Breast epithelium (tissue), 4 donors: ENCODE measurements around the gene TCHP. TPM values are rescaled to one million over a fixed set of nuclear protein-coding genes. Genes with fewer than 3 reads are reported as not detected.

Source experiments
- DNase-seq, 2 donors: peaks; one replicate each; pipeline ENCODE4 v3.0.0-alpha.2; 2019; ENCODE audit warnings: low spot score in 2 of 2
- H3K27ac ChIP-seq, 2 donors: fragments of 200-600 bp; sonication (generic) in 1 of 2; one replicate each; pipeline ENCODE4 v1.5.1; 2016 to 2019; ENCODE audit warnings: mild to moderate bottlenecking in 1 of 2
- H3K27me3 ChIP-seq, 2 donors: fragments of 200-600 bp; sonication (generic) in 1 of 2; one replicate each; pipeline versions ENCODE4 v1.5.1 to v1.6.0; 2017 to 2019; ENCODE audit warnings: control low read depth in 1 of 2, mild to moderate bottlenecking in 1 of 2
- H3K36me3 ChIP-seq: fragments of 200-600 bp; one replicate; pipeline ENCODE4 v1.5.1; 2019
- H3K4me1 ChIP-seq, 2 donors: fragments of 200-600 bp; sonication (generic); one replicate each; pipeline ENCODE4 v1.5.1; 2016 to 2019; ENCODE audit warnings: control low read depth in 1 of 2
- H3K4me3 ChIP-seq, 3 donors: fragments of 200-600 bp; sonication (generic); 1 replicate in 2 of 3; 2 replicates in 1 of 3; pipeline ENCODE4 v1.5.1; 2016 to 2019; ENCODE audit warnings: mild to moderate bottlenecking in 3 of 3, moderate library complexity in 2 of 3
- H3K9me3 ChIP-seq, 2 donors: fragments of 200-600 bp; sonication (generic) in 1 of 2; one replicate each; pipeline ENCODE4 v1.5.1; 2016 to 2019; ENCODE audit warnings: control low read depth in 1 of 2
- CTCF ChIP-seq, 3 donors: fragments of 450-650 bp; IDR thresholded peaks; one replicate each; pipeline ENCODE4 v1.5.1; 2016 to 2017; ENCODE audit warnings: antibody characterized with exemption in 3 of 3, mild to moderate bottlenecking in 3 of 3, moderate library complexity in 3 of 3
- POLR2A ChIP-seq: fragments of 450-650 bp; IDR thresholded peaks from one replicate; pipeline ENCODE4 v1.6.1; 2016; ENCODE audit warnings: antibody characterized with exemption, mild to moderate bottlenecking, moderate library complexity
- POLR2AphosphoS5 ChIP-seq, 3 donors: sonication (generic); formaldehyde crosslinking; IDR thresholded peaks; one replicate each; pipeline ENCODE4 v1.6.1; 2017; ENCODE audit warnings: antibody characterized with exemption in 3 of 3
- intact Hi-C: fragments of 100-400 bp; cut with DNase I; formaldehyde crosslinking; loops from one replicate; pipeline ENCODE4 v1.15.1; 2023; ENCODE audit warnings: low total_unique reads
- total RNA-seq, 3 donors: library from RNA; depleted of rRNA; stranded (reverse); fragments of >200 nt; gene quantifications; one replicate each; pipeline ENCODE4 v1.1.0, GENCODE V29; 2016

The TCHP gene
- total RNA-seq, 3 donors from 2014 or later, result 10.2 to 20.0 (median 18.6) TPM

- H3K27ac ChIP-seq, result peak overlapping the region in 1 of 2 donors; percentile 23
- H3K27me3 ChIP-seq, result no peaks in the 10 kb centered on the region
- no peak for DNase-seq
- no peak overlapping the region for H3K4me3 ChIP-seq
- no peaks in the 10 kb centered on the region for H3K4me1 ChIP-seq
- H3K9me3 ChIP-seq, result no peaks in the 10 kb centered on the region
- H3K36me3 ChIP-seq, result peaks cover 4% of the 10 kb centered on the region
- no peak for TF ChIP-seq CTCF (IDR thresholded peaks at IDR 0.05)
- TF ChIP-seq POLR2A, result no peak
- TF ChIP-seq POLR2AphosphoS5 (IDR thresholded peaks at IDR 0.05), result no peak
- intact Hi-C loops, result no loop called here
These were observed 63.3 kb downstream of the TCHP start for GRCh38 chr12:109963330-109963729.

GRCh38 chr12:109963743-109964429, 63.8 kb downstream of the TCHP start:
- H3K4me1 ChIP-seq, result no peaks in the 10 kb centered on the region
- H3K36me3 ChIP-seq, result peaks cover 4% of the 10 kb centered on the region
- no peak overlapping the region for H3K4me3 ChIP-seq
- no peak for TF ChIP-seq CTCF (IDR thresholded peaks at IDR 0.05)
- TF ChIP-seq POLR2AphosphoS5 (IDR thresholded peaks at IDR 0.05), result no peak
- TF ChIP-seq POLR2A, result no peak
- no peaks in the 10 kb centered on the region for H3K27me3 ChIP-seq
- H3K9me3 ChIP-seq, result no peaks in the 10 kb centered on the region
- intact Hi-C loops, result no loop called here
- peak overlapping the region in 1 of 2 donors; percentile 23 for H3K27ac ChIP-seq
- no peak for DNase-seq

GRCh38 chr12:109966546-109966945, 66.5 kb downstream of the TCHP start:
- TF ChIP-seq CTCF (IDR thresholded peaks at IDR 0.05) (no peak), POLR2AphosphoS5 (IDR thresholded peaks at IDR 0.05) (no peak), POLR2A (no peak)
- no peaks in the 10 kb centered on the region for H3K9me3 ChIP-seq
- no peak for DNase-seq
- H3K27me3 ChIP-seq, result no peaks in the 10 kb centered on the region
- H3K4me1 ChIP-seq, result no peaks in the 10 kb centered on the region
- no peak overlapping the region for H3K4me3 ChIP-seq
- H3K27ac ChIP-seq, result no peak overlapping the region
- intact Hi-C loops, result no loop called here
- H3K36me3 ChIP-seq, result no peaks in the 10 kb centered on the region

- Histone ChIP-seq H3K36me3 (no peaks in the 10 kb centered on the region), H3K9me3 (no peaks in the 10 kb centered on the region), H3K4me1 (no peaks in the 10 kb centered on the region), H3K27ac (no peak overlapping the region), H3K27me3 (no peaks in the 10 kb centered on the region), H3K4me3 (no peak overlapping the region)
- DNase-seq, result no peak
- TF ChIP-seq CTCF (IDR thresholded peaks at IDR 0.05) (no peak), POLR2A (no peak), POLR2AphosphoS5 (IDR thresholded peaks at IDR 0.05) (no peak)
- intact Hi-C loops, result no loop called here
These were observed 67.4 kb downstream of the TCHP start for GRCh38 chr12:109967383-109968031.

Other genes with a start within 250 kb of the TCHP start
- gene FAM222A, start 186.4 kb upstream of the TCHP start, total RNA-seq, result 1 to 10 TPM in 2 of 3 donors, under 1 TPM in 1; 0.32 to 7.3 (median 1.3) TPM
- 1 to 10 TPM in 2 of 3 donors, under 1 TPM in 1; 0.64 to 6.4 (median 2.0) TPM for gene TRPV4, start 66.9 kb upstream of the TCHP start, total RNA-seq
- gene GLTP, start 19.7 kb upstream of the TCHP start, total RNA-seq, result 10 to 100 TPM; 38.2 to 53.1 (median 40.1) TPM
- gene GIT2, start 96.1 kb downstream of the TCHP start, total RNA-seq, result 10 to 100 TPM; 41.3 to 53.1 (median 42.6) TPM
- 100 to 1,000 TPM in 1 of 3 donors, 10 to 100 TPM in 2; 66.4 to 172 (median 88.2) TPM for gene ANKRD13A, start 99.2 kb downstream of the TCHP start, total RNA-seq
- 10 to 100 TPM; 16.0 to 19.3 (median 18.1) TPM for gene C12orf76, start 148.2 kb downstream of the TCHP start, total RNA-seq
- 10 to 100 TPM in 2 of 3 donors, 1 to 10 TPM in 1; 9.4 to 27.1 (median 19.0) TPM for gene IFT81, start 224.1 kb downstream of the TCHP start, total RNA-seq